ENCODE results near the gene SEC11C. TPM values are rescaled to one million over a fixed set of nuclear protein-coding genes. Genes with fewer than 3 reads are reported as not detected.

The SEC11C gene
- total RNA-seq, 1 experiment from 2014 or later: 49.5 TPM

DNA sequence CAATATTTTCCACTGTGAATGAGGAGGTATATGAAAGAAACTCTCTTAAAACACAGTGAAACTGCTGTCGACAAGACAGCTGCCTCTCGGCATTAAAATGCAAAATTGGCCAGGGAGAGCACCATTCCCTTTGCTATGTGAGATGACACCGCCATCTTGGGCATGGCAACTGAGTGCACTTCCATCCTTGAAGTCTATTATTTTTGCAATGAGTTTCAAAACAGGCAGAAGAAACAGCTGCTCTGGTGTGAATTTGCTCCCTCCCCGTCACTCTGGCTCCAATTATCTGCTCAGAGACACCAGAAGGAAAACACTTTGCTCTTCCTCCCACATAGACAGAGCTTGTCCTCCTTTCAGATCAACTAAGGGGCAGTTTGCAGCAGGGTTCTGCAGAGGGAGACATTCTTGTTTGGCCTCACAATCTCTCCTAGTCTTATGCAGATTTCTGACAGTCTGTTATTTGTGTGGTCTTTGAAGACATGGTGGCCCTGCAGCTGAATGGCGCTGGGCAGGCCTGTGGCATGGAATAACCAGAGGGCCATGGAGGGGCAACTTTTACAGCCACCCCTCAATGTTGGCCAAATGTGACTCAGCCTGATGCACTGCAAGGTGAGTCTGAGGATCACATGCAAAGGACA is 48.6 kb upstream of the SEC11C start (continued):
- TF ChIP-seq, protein P1, sequence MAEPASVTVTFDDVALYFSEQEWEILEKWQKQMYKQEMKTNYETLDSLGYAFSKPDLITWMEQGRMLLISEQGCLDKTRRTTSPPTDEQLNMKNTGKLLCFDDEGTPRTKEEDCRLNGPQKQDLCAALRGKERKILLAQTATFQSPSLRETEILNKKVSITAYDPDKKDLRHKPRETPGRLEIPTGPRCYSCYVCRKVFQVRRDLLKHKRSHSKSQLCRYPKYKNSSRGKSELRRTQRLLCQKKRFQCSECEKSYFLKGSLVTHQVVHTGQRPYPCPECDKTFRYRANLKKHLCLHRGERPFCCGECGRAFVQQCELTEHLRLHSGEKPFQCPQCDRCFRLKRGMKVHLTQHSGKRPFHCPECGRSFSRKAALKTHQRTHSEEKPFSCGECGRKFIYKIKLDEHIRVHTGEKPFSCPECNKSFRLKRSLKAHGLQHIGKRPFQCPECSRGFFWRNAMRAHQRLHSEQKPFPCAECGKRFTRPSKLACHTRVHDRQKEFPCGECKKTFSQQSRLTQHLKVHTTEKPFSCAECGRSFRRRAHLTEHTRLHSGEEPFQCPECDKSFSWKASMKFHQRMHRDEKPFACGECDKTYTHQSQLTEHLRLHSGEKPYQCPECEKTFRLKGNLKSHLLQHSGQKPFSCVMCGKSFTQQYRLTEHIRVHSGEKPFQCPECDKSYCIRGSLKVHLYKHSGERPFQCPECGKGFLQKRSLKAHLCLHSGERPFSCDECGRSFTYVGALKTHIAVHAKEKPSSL (CRISPR knock-in tag; conservative IDR thresholded peaks at IDR 0.05): no peak
- TF ChIP-seq, protein P2, sequence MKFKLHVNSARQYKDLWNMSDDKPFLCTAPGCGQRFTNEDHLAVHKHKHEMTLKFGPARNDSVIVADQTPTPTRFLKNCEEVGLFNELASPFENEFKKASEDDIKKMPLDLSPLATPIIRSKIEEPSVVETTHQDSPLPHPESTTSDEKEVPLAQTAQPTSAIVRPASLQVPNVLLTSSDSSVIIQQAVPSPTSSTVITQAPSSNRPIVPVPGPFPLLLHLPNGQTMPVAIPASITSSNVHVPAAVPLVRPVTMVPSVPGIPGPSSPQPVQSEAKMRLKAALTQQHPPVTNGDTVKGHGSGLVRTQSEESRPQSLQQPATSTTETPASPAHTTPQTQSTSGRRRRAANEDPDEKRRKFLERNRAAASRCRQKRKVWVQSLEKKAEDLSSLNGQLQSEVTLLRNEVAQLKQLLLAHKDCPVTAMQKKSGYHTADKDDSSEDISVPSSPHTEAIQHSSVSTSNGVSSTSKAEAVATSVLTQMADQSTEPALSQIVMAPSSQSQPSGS (CRISPR knock-in tag; IDR thresholded peaks at IDR 0.05; ENCODE audit: borderline replicate concordance, low read depth): no peak

- ATAC-seq: no peak
- Mint-ChIP-seq H3K36me3 (no peaks in the 10 kb centered on the region), H3K4me1 (peaks cover 20% of the 10 kb centered on the region), H3K27me3 (ENCODE audit: low read depth) (no peaks in the 10 kb centered on the region), H3K4me3 (no peak overlapping the region), H3K9me3 (peaks cover 14% of the 10 kb centered on the region), H3K27ac (no peak overlapping the region)
- ChIA-PET CTCF (interaction anchor here (1.0 kb wide), 1 partner anchor 23 kb away, joined by 3 read pairs; no protein-coding TSS in a partner anchor), POLR2A (no interaction called here)
- TF ChIP-seq SP1 (CRISPR knock-in tag; conservative IDR thresholded peaks at IDR 0.05) (no peak), NFATC4 (CRISPR knock-in tag; IDR thresholded peaks at IDR 0.05) (no peak), CREB1 (CRISPR knock-in tag; IDR thresholded peaks at IDR 0.05) (no peak), AR (CRISPR knock-in tag; IDR thresholded peaks at IDR 0.05) (no peak), GABPB1 (CRISPR knock-in tag; IDR thresholded peaks at IDR 0.05) (no peak), ESRRA (CRISPR knock-in tag; IDR thresholded peaks at IDR 0.05; ENCODE audit: borderline replicate concordance) (no peak), ZNF232 (CRISPR knock-in tag; IDR thresholded peaks at IDR 0.05) (no peak), TCF7 (CRISPR knock-in tag; IDR thresholded peaks at IDR 0.05; ENCODE audit: low read depth) (no peak), FOXP1 (CRISPR knock-in tag; IDR thresholded peaks at IDR 0.05; ENCODE audit: borderline replicate concordance) (no peak), TEAD1 (CRISPR knock-in tag; IDR thresholded peaks at IDR 0.05) (no peak), NR2C2 (CRISPR knock-in tag; IDR thresholded peaks at IDR 0.05) (no peak), TEAD4 (CRISPR knock-in tag; IDR thresholded peaks at IDR 0.05) (no peak), FOXP4 (CRISPR knock-in tag; IDR thresholded peaks at IDR 0.05) (no peak), USF2 (CRISPR knock-in tag; IDR thresholded peaks at IDR 0.05) (no peak), IRF2 (CRISPR knock-in tag; IDR thresholded peaks at IDR 0.05; ENCODE audit: borderline replicate concordance, low read depth) (no peak)
- TF ChIP-seq, protein P3, sequence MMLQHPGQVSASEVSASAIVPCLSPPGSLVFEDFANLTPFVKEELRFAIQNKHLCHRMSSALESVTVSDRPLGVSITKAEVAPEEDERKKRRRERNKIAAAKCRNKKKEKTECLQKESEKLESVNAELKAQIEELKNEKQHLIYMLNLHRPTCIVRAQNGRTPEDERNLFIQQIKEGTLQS (CRISPR knock-in tag; conservative IDR thresholded peaks at IDR 0.05): no peak
- DNase-seq (ENCODE audit: low spot score): no peak
These were observed 46.0 kb upstream of the SEC11C start for GRCh38 chr18:59093668-59094067.

Data from WTC11 (cell line).